HepG2 (cell line): ENCODE data around the gene GSK3A. TPM values are rescaled to one million over a fixed set of nuclear protein-coding genes. Genes with fewer than 3 reads are reported as not detected.

Source experiments
- DPF2 ChIP-seq: sonication (generic); formaldehyde crosslinking; IDR thresholded peaks from 2 replicates; pipeline ENCODE4 v1.4.0; 2020; ENCODE audit warnings: mild to moderate bottlenecking, low read depth, missing genetic modification reagents, borderline replicate concordance
- MIXL1 ChIP-seq: IDR thresholded peaks from 2 replicates; pipeline ENCODE4 v1.6.1; 2016
- MLLT10 ChIP-seq: sonication (generic); formaldehyde crosslinking; IDR thresholded peaks from 2 replicates; pipeline ENCODE4 v1.4.0; 2020; ENCODE audit warnings: missing genetic modification reagents
- MXD4 ChIP-seq: IDR thresholded peaks from 2 replicates; pipeline ENCODE4 v1.6.1; 2016; ENCODE audit warnings: mild to moderate bottlenecking, missing biosample characterization, missing genetic modification reagents
- NKX3-1 ChIP-seq: sonication (generic); formaldehyde crosslinking; IDR thresholded peaks from 2 replicates; pipeline ENCODE4 v1.5.0; 2020; ENCODE audit warnings: missing genetic modification reagents
- RELA ChIP-seq: sonication (generic); formaldehyde crosslinking; IDR thresholded peaks from 2 replicates; pipeline ENCODE4 v1.4.0; 2020; ENCODE audit warnings: missing genetic modification reagents
- TEAD2 ChIP-seq: sonication (generic); formaldehyde crosslinking; IDR thresholded peaks from 2 replicates; pipeline ENCODE4 v1.9.0; 2021; ENCODE audit warnings: missing genetic modification reagents
- ZFP36L1 ChIP-seq: sonication (generic); formaldehyde crosslinking; IDR thresholded peaks from 2 replicates; pipeline ENCODE4 v1.8.0; 2022; ENCODE audit warnings: mild to moderate bottlenecking, missing genetic modification reagents, moderate library complexity
- ZNF274 ChIP-seq: sonication (generic); formaldehyde crosslinking; IDR thresholded peaks from 2 replicates; pipeline ENCODE4 v1.5.1; 2020; ENCODE audit warnings: mild to moderate bottlenecking, missing genetic modification reagents
- ZNF547 ChIP-seq: sonication (generic); formaldehyde crosslinking; IDR thresholded peaks from 2 replicates; pipeline ENCODE4 v1.5.1; 2020; ENCODE audit warnings: mild to moderate bottlenecking, missing genetic modification reagents
- ZNF75D ChIP-seq: sonication (generic); formaldehyde crosslinking; IDR thresholded peaks from 2 replicates; pipeline ENCODE4 v1.8.1; 2023; ENCODE audit warnings: missing genetic modification reagents, mild to moderate bottlenecking, borderline replicate concordance
- ZNF788 ChIP-seq: sonication (generic); formaldehyde crosslinking; IDR thresholded peaks from 2 replicates; pipeline ENCODE4 v1.5.0; 2020; ENCODE audit warnings: mild to moderate bottlenecking, missing genetic modification reagents, borderline replicate concordance
- polyA plus RNA-seq, 8 experiments: library from polyadenylated mRNA; depleted of rRNA in 3 of 8; stranded (reverse) in 7 of 8; unstranded in 1 of 8; fragments of >200 nt; fragmentation: Illumina TruSeq in 4 of 8; extraction: Trizol in 4 of 8; gene quantifications; 2 replicates each; pipeline versions ENCODE4 v1.2.1 to v1.2.3, GENCODE V29; 2011 to 2016; ENCODE audit warnings: low read depth in 4 of 8, missing spikeins in 1 of 8, mixed read lengths in 1 of 8; ENCODE audit not compliant: insufficient read depth in 1 of 8
- total RNA-seq, 5 experiments: library from RNA; depleted of rRNA; stranded (reverse); fragments of >200 nt; fragmentation: Illumina TruSeq; extraction: Trizol; gene quantifications; 2 replicates each; pipeline ENCODE4 v1.2.3, GENCODE V29; 2016; ENCODE audit warnings: low read depth in 1 of 5
- TF ChIP-seq, protein P1 (sequence below): sonication (generic); formaldehyde crosslinking; IDR thresholded peaks from 2 replicates; pipeline ENCODE4 v1.4.0; 2020; ENCODE audit warnings: missing genetic modification reagents, borderline replicate concordance
- TF ChIP-seq, protein P2 (sequence below): sonication (generic); formaldehyde crosslinking; IDR thresholded peaks from 2 replicates; pipeline ENCODE4 v1.8.1; 2022; ENCODE audit warnings: mild to moderate bottlenecking, missing genetic modification reagents
- TF ChIP-seq, protein P3 (sequence below): sonication (generic); formaldehyde crosslinking; IDR thresholded peaks from 2 replicates; pipeline ENCODE4 v1.5.0; 2020; ENCODE audit warnings: mild to moderate bottlenecking, missing genetic modification reagents, borderline replicate concordance
- TF ChIP-seq, protein P4 (sequence below): sonication (generic); formaldehyde crosslinking; IDR thresholded peaks from 2 replicates; pipeline ENCODE4 v1.5.1; 2020; ENCODE audit warnings: missing genetic modification reagents, mild to moderate bottlenecking, borderline replicate concordance
- TF ChIP-seq, protein P5 (sequence below): conservative IDR thresholded peaks from 2 replicates; pipeline ENCODE4 v1.6.1; 2018; ENCODE audit warnings: missing genetic modification reagents

The GSK3A gene
- total and polyA plus RNA-seq, 2 of the 13 experiments (the other 11 are each of a cell fraction or from before 2014, with no cell fraction given): 16.9 to 52.5 TPM

DNA sequence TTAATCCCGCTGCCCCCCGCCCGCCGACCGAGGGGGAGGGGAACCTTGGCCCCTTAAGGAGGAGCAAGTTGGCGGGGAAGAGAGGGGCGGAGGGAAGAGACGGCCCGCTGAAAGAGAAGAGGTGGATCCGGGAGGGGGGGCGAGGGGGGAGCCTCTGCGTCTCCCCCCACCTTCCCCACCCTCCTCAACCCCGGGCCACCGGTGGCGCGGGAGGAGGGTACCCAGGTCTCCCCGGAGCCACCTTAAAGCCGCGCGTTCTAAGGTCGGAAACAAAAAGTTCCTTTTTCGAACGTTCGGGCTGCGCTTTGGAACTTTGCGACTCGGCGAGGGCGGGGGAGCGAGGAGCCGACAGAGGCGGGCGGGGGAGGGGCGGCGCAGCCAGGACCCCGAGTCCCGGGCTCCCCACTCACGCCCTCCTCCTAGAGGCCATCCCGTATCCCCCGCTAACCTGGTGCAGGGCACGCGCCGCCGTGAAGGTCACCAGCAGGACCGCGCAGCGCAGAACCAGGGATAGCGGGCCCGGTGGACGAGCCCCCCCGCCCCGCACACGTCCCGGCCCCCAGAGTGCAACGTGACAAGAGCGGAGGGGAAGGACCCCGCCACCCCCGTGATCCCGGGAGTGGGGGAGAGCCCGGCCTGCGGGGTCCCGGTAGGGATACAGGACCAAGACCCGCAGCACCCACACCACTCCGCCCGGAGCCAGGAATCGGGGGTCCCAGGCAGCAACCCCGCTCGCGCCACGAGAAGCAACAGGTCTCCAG is 11.9 kb upstream of the GSK3A start (continued):
- no peak for TF ChIP-seq TEAD2 (CRISPR knock-in tag)
- TF ChIP-seq ZNF547 (CRISPR knock-in tag): no peak
- no peak for TF ChIP-seq MLLT10
- TF ChIP-seq RELA (CRISPR knock-in tag): no peak
- no peak for TF ChIP-seq ZFP36L1 (CRISPR knock-in tag)
- TF ChIP-seq, protein P1, sequence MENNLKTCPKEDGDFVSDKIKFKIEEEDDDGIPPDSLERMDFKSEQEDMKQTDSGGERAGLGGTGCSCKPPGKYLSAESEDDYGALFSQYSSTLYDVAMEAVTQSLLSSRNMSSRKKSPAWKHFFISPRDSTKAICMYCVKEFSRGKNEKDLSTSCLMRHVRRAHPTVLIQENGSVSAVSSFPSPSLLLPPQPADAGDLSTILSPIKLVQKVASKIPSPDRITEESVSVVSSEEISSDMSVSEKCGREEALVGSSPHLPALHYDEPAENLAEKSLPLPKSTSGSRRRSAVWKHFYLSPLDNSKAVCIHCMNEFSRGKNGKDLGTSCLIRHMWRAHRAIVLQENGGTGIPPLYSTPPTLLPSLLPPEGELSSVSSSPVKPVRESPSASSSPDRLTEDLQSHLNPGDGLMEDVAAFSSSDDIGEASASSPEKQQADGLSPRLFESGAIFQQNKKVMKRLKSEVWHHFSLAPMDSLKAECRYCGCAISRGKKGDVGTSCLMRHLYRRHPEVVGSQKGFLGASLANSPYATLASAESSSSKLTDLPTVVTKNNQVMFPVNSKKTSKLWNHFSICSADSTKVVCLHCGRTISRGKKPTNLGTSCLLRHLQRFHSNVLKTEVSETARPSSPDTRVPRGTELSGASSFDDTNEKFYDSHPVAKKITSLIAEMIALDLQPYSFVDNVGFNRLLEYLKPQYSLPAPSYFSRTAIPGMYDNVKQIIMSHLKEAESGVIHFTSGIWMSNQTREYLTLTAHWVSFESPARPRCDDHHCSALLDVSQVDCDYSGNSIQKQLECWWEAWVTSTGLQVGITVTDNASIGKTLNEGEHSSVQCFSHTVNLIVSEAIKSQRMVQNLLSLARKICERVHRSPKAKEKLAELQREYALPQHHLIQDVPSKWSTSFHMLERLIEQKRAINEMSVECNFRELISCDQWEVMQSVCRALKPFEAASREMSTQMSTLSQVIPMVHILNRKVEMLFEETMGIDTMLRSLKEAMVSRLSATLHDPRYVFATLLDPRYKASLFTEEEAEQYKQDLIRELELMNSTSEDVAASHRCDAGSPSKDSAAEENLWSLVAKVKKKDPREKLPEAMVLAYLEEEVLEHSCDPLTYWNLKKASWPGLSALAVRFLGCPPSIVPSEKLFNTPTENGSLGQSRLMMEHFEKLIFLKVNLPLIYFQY (CRISPR knock-in tag): no peak; the same call in 1 of the 2 replicates
- no peak for TF ChIP-seq ZNF75D (CRISPR knock-in tag)
- TF ChIP-seq, protein P2, sequence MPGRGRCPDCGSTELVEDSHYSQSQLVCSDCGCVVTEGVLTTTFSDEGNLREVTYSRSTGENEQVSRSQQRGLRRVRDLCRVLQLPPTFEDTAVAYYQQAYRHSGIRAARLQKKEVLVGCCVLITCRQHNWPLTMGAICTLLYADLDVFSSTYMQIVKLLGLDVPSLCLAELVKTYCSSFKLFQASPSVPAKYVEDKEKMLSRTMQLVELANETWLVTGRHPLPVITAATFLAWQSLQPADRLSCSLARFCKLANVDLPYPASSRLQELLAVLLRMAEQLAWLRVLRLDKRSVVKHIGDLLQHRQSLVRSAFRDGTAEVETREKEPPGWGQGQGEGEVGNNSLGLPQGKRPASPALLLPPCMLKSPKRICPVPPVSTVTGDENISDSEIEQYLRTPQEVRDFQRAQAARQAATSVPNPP (CRISPR knock-in tag): no peak
- TF ChIP-seq MXD4 (CRISPR knock-in tag): no peak
- no peak for TF ChIP-seq ZNF274
- no peak for TF ChIP-seq MIXL1 (CRISPR knock-in tag)
- TF ChIP-seq, protein P3, sequence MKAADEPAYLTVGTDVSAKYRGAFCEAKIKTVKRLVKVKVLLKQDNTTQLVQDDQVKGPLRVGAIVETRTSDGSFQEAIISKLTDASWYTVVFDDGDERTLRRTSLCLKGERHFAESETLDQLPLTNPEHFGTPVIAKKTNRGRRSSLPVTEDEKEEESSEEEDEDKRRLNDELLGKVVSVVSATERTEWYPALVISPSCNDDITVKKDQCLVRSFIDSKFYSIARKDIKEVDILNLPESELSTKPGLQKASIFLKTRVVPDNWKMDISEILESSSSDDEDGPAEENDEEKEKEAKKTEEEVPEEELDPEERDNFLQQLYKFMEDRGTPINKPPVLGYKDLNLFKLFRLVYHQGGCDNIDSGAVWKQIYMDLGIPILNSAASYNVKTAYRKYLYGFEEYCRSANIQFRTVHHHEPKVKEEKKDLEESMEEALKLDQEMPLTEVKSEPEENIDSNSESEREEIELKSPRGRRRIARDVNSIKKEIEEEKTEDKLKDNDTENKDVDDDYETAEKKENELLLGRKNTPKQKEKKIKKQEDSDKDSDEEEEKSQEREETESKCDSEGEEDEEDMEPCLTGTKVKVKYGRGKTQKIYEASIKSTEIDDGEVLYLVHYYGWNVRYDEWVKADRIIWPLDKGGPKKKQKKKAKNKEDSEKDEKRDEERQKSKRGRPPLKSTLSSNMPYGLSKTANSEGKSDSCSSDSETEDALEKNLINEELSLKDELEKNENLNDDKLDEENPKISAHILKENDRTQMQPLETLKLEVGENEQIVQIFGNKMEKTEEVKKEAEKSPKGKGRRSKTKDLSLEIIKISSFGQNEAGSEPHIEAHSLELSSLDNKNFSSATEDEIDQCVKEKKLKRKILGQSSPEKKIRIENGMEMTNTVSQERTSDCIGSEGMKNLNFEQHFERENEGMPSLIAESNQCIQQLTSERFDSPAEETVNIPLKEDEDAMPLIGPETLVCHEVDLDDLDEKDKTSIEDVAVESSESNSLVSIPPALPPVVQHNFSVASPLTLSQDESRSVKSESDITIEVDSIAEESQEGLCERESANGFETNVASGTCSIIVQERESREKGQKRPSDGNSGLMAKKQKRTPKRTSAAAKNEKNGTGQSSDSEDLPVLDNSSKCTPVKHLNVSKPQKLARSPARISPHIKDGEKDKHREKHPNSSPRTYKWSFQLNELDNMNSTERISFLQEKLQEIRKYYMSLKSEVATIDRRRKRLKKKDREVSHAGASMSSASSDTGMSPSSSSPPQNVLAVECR: peak; percentile 71
- TF ChIP-seq DPF2 (CRISPR knock-in tag): no peak
- no peak for TF ChIP-seq NKX3-1
- TF ChIP-seq, protein P4, sequence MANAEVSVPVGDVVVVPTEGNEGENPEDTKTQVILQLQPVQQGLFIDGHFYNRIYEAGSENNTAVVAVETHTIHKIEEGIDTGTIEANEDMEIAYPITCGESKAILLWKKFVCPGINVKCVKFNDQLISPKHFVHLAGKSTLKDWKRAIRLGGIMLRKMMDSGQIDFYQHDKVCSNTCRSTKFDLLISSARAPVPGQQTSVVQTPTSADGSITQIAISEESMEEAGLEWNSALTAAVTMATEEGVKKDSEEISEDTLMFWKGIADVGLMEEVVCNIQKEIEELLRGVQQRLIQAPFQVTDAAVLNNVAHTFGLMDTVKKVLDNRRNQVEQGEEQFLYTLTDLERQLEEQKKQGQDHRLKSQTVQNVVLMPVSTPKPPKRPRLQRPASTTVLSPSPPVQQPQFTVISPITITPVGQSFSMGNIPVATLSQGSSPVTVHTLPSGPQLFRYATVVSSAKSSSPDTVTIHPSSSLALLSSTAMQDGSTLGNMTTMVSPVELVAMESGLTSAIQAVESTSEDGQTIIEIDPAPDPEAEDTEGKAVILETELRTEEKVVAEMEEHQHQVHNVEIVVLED (CRISPR knock-in tag): no peak
- TF ChIP-seq, protein P5, sequence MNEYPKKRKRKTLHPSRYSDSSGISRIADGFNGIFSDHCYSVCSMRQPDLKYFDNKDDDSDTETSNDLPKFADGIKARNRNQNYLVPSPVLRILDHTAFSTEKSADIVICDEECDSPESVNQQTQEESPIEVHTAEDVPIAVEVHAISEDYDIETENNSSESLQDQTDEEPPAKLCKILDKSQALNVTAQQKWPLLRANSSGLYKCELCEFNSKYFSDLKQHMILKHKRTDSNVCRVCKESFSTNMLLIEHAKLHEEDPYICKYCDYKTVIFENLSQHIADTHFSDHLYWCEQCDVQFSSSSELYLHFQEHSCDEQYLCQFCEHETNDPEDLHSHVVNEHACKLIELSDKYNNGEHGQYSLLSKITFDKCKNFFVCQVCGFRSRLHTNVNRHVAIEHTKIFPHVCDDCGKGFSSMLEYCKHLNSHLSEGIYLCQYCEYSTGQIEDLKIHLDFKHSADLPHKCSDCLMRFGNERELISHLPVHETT (CRISPR knock-in tag): peak; percentile 92
- no peak for TF ChIP-seq ZNF788
